CD8-positive, alpha-beta memory T cell (primary cell): ENCODE measurements around the gene DAGLA. TPM values are rescaled to one million over a fixed set of nuclear protein-coding genes. Genes with fewer than 3 reads are reported as not detected.
A peak's percentile ranks its signal among the peaks of the same experiment; 100 is the strongest.

ENCODE experiments used
- CTCF ChIA-PET: fragments of 350-600 bp; sonication (Branson Sonifier 250); formaldehyde crosslinking; loops from one replicate; lab custom pipeline; 2021; ENCODE audit warnings: antibody characterized with exemption; lab: Charles Lee
- POLR2A ChIA-PET: fragments of 350-600 bp; sonication (Branson Sonifier 250); formaldehyde crosslinking; loops from one replicate; lab custom pipeline; 2021; ENCODE audit warnings: antibody characterized with exemption; lab: Charles Lee
- DNase-seq, 5 donors: peaks; one replicate each; pipeline versions ENCODE4 v3.0.0 to v3.0.0-alpha.2; 2020 to 2022; ENCODE audit warnings: mixed read lengths in 1 of 5
- H3K27ac ChIP-seq: one replicate; pipeline ENCODE4 v1.7.0; 2013; ENCODE audit warnings: low read depth, mild to moderate bottlenecking, low read length, moderate library complexity
- H3K27me3 ChIP-seq: 2 replicates; pipeline ENCODE4 v1.7.0; 2013; ENCODE audit warnings: low read length, mild to moderate bottlenecking; ENCODE audit not compliant: insufficient read depth, poor library complexity, severe bottlenecking
- H3K36me3 ChIP-seq: 2 replicates; pipeline ENCODE4 v1.7.0; 2013; ENCODE audit warnings: mild to moderate bottlenecking, low read length, moderate library complexity; ENCODE audit not compliant: insufficient read depth
- H3K4me1 ChIP-seq: 2 replicates; pipeline ENCODE4 v1.7.0; 2013; ENCODE audit warnings: mild to moderate bottlenecking, low read length, moderate library complexity; ENCODE audit not compliant: insufficient read depth
- H3K4me3 ChIP-seq: 2 replicates; pipeline ENCODE4 v1.7.0; 2013; ENCODE audit warnings: mild to moderate bottlenecking, low read length
- H3K9me3 ChIP-seq: 2 replicates; pipeline ENCODE4 v1.7.0; 2013; ENCODE audit warnings: mild to moderate bottlenecking, low read length
- H3K27ac Mint-ChIP-seq, 8 donors: one replicate each; pipeline ENCODE4 v1.8.0; 2020 to 2021; ENCODE audit warnings: mixed read lengths in 8 of 8, mild to moderate bottlenecking in 6 of 8, inconsistent platforms in 3 of 8, moderate library complexity in 3 of 8
- H3K27me3 Mint-ChIP-seq, 2 donors: one replicate each; pipeline ENCODE4 v1.8.0; 2020 to 2021; ENCODE audit warnings: mixed read lengths in 2 of 2, mild to moderate bottlenecking in 1 of 2, moderate library complexity in 1 of 2
- H3K36me3 Mint-ChIP-seq, 3 donors: one replicate each; pipeline ENCODE4 v1.8.0; 2020 to 2021; ENCODE audit warnings: mixed read lengths in 3 of 3, inconsistent platforms in 1 of 3, mild to moderate bottlenecking in 1 of 3
- H3K4me1 Mint-ChIP-seq, 3 donors: one replicate each; pipeline ENCODE4 v1.8.0; 2020 to 2021; ENCODE audit warnings: mixed read lengths in 3 of 3, inconsistent platforms in 1 of 3, mild to moderate bottlenecking in 1 of 3
- H3K4me3 Mint-ChIP-seq, 7 donors: one replicate each; pipeline ENCODE4 v1.8.0; 2020 to 2021; ENCODE audit warnings: mixed read lengths in 7 of 7, mild to moderate bottlenecking in 6 of 7, moderate library complexity in 4 of 7, inconsistent platforms in 2 of 7
- H3K9me3 Mint-ChIP-seq, 5 donors: one replicate each; pipeline ENCODE4 v1.8.0; 2020 to 2022; ENCODE audit warnings: mixed read lengths in 5 of 5, mild to moderate bottlenecking in 3 of 5, moderate library complexity in 2 of 5, inconsistent platforms in 1 of 5
- polyA plus RNA-seq: library from polyadenylated mRNA; unstranded; fragments of 300-500 nt; fragmentation: Illumina TruSeq; gene quantifications from one replicate; pipeline ENCODE4 v1.2.3, GENCODE V29; 2021
- total RNA-seq, 2 experiments: library from RNA; stranded (reverse); gene quantifications; one replicate each; pipeline ENCODE4 v1.2.3, GENCODE V29; 2021

DAGLA gene
- total and polyA plus RNA-seq, 3 experiments from 2014 or later, result 0.11 to 0.20 TPM; not detected in 1

DNA sequence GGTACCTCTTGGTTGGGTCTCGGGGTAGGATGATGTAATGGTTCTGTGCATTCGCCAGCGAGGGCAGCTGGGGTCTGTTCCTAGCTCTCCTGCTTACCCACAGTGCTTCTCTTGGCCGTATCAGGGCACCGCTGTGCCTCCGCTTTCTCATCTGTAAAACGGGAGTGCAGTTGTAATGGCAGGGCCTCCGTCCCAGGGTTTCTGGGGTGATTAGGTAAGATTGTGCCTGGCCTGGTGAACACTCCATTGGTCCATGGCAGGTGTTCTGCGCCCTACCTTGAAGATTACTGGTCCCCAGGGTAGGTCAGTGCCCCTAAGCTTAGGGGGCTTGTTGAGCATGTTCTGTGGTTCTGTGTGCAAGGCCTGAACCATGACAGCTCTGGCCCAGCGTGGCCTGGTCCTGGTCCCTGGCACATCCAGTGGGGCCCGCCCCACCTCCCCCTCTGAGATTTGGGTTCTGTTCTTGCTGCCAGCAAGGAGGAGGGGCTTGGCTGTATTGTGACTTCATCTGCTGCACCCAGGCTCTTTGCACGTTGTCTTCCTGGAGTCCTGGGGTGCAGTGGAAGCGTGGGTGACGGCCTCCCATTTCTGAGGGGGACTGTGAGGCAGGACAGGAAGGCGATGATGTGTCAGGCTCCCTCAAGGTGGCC lies 77.1 kb downstream of the DAGLA start:
- Histone ChIP-seq H3K27ac (no peak overlapping the region), H3K4me1 (no peaks in the 10 kb centered on the region), H3K27me3 (no peaks in the 10 kb centered on the region), H3K9me3 (no peaks in the 10 kb centered on the region), H3K36me3 (no peaks in the 10 kb centered on the region), H3K4me3 (no peak overlapping the region)
- ChIA-PET POLR2A (no interaction called here), CTCF (interaction anchor here (1.2 kb wide), 1 partner anchor 351 kb away, joined by 3 read pairs; no protein-coding TSS in a partner anchor)
- no peak overlapping the region for H3K4me3 Mint-ChIP-seq
- H3K27ac Mint-ChIP-seq, result peak overlapping the region in 4 of 8 donors; percentile 11 to 51 (median 28)
- DNase-seq, result no peak
- H3K9me3 Mint-ChIP-seq, result no peaks in the 10 kb centered on the region
- H3K27me3 Mint-ChIP-seq, result peaks cover 8 to 18% of the 10 kb centered on the region in 2 donors
- H3K36me3 Mint-ChIP-seq, result no peaks in the 10 kb centered on the region
- H3K4me1 Mint-ChIP-seq, result peaks cover 13 to 22% (median 18%) of the 10 kb centered on the region in 3 donors

DNA sequence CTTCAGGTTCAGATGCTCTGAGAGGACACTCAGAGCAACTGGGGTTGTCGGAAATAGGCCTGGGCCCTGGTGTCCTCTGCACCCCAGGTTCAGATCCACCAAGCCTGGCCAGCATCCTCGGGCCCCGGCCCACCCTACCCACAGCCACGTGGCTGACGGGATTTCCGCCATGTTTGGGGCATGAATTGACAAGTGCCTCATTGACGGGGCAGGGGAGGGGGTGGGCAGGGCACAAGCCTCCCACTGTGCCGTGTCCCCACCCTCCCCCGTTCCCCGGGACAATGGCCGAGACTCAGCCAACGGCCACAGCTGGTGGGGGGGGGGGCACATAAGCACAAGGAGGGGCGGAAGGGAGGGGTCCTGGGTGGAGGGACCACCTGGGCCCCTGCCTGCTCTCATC lies 80.8 kb downstream of the DAGLA start:
- CTCF ChIA-PET, result no interaction called here

DNA sequence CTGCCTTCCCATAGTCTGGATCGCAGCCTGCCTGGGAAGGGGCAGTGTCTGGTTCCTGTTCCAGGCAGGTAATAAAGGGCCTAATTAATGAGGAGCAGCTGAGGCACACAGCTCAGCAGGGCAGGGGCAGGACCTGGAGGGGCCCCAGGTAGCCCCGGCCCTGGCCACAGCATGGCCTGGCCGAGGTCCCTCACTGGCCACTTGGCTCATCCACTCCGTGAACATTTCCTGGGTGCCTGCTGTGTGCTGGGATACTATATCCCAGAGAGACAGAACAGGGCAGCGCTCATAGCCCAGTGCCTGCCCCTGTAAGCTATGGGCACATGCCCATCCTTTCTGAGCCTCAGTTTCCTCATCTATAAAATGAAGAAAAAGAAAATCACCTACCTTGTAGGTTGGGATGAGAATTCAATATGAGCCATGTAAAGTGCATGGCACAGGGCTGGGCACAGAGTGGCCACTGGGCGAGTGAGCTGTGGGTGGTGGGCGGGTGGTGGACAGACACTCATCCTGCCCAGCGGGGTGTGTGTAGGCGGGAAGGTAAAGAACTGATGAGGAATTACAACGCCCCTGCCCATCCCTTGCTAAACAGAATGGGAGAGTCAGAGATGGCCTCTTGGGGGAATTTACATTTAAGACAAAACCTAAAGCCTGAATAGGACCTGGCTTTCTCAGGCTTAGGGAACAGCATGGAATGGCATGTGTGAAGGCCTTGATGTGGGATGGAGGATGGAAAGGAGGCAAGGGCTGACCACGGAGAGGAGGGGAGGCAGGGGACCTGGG lies 81.4 kb downstream of the DAGLA start:
- Histone ChIP-seq H3K9me3 (no peaks in the 10 kb centered on the region), H3K27ac (no peak overlapping the region), H3K36me3 (no peaks in the 10 kb centered on the region), H3K4me3 (no peak overlapping the region), H3K4me1 (no peaks in the 10 kb centered on the region), H3K27me3 (no peaks in the 10 kb centered on the region)
- H3K36me3 Mint-ChIP-seq, result no peaks in the 10 kb centered on the region
- DNase-seq, result no peak
- H3K27me3 Mint-ChIP-seq, result peaks cover 2 to 10% of the 10 kb centered on the region in 2 donors
- CTCF ChIA-PET, result no interaction called here
- H3K9me3 Mint-ChIP-seq, result no peaks in the 10 kb centered on the region
- H3K4me3 Mint-ChIP-seq, result no peak overlapping the region
- H3K27ac Mint-ChIP-seq, result no peak overlapping the region
- peaks cover under 1 to 2% (median under 1%) of the 10 kb centered on the region in 3 donors for H3K4me1 Mint-ChIP-seq
- POLR2A ChIA-PET, result no interaction called here

More for the DNA sequence above, 80.8 kb downstream of the DAGLA start:
- Histone ChIP-seq H3K4me1 (no peaks in the 10 kb centered on the region), H3K36me3 (no peaks in the 10 kb centered on the region), H3K27ac (no peak overlapping the region), H3K9me3 (no peaks in the 10 kb centered on the region), H3K4me3 (no peak overlapping the region), H3K27me3 (no peaks in the 10 kb centered on the region)
- no peak for DNase-seq
- no peak overlapping the region for H3K27ac Mint-ChIP-seq
- POLR2A ChIA-PET, result no interaction called here
- H3K9me3 Mint-ChIP-seq, result no peaks in the 10 kb centered on the region
- H3K36me3 Mint-ChIP-seq, result no peaks in the 10 kb centered on the region
- no peak overlapping the region for H3K4me3 Mint-ChIP-seq
- peaks cover 6 to 7% (median 7%) of the 10 kb centered on the region in 3 donors for H3K4me1 Mint-ChIP-seq
- H3K27me3 Mint-ChIP-seq, result peaks cover 2 to 10% of the 10 kb centered on the region in 2 donors

DNA sequence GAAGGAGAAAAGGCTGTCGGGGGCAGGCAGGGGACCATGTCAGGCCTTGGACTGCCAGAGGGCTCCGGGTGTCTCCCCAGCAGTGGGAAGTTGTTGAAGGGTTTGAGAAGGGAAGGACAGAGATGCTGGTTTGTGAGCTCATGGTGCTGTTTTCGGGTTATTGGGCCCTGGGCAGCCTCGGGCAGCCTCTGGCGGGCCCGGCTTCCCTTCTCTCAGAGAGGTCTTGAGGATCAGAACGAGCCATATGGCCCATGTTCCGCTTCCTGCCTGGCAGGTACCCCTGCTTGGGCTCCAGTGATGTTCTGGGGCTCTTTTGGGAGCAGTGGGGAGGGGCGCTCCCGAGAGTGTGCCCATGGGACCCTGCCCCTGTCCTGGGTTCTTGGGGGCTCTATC lies 82.0 kb downstream of the DAGLA start:
- Mint-ChIP-seq H3K27me3 (peaks cover 2 to 10% of the 10 kb centered on the region in 2 donors), H3K4me1 (no peaks in the 10 kb centered on the region), H3K36me3 (no peaks in the 10 kb centered on the region), H3K27ac (no peak overlapping the region), H3K9me3 (no peaks in the 10 kb centered on the region), H3K4me3 (no peak overlapping the region)
- ChIA-PET POLR2A (no interaction called here), CTCF (no interaction called here)
- Histone ChIP-seq H3K9me3 (no peaks in the 10 kb centered on the region), H3K4me3 (no peak overlapping the region), H3K27ac (no peak overlapping the region), H3K4me1 (no peaks in the 10 kb centered on the region), H3K27me3 (no peaks in the 10 kb centered on the region), H3K36me3 (no peaks in the 10 kb centered on the region)
- no peak for DNase-seq

DNA sequence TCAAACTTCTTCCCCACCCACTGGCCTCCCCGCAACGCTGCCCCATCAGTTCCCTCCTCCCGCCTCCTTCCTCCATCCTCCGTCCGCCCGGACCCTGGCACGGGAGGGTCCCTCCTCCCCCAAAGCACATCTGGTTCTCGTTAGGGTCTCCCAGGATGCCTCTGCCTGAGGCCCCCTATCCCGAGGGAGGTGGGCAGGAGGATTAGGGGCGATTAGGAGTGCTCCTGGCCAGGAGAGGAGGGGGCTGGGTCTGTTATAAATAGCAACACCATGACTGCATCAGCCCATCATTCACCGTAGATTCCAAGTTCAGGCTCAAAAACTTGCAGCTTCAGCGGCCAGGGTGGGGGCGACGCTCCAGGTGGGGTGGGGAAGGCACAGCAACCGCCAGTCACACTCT lies 82.6 kb downstream of the DAGLA start:
- H3K9me3 ChIP-seq, result no peaks in the 10 kb centered on the region
- no peak overlapping the region for H3K27ac Mint-ChIP-seq
- H3K4me1 Mint-ChIP-seq, result no peaks in the 10 kb centered on the region
- H3K27me3 Mint-ChIP-seq, result peaks cover 2 to 10% of the 10 kb centered on the region in 2 donors
- H3K4me3 ChIP-seq, result no peak overlapping the region
- no peaks in the 10 kb centered on the region for H3K9me3 Mint-ChIP-seq
- CTCF ChIA-PET, result no interaction called here
- H3K36me3 Mint-ChIP-seq, result no peaks in the 10 kb centered on the region
- H3K36me3 ChIP-seq, result no peaks in the 10 kb centered on the region
- H3K27me3 ChIP-seq, result no peaks in the 10 kb centered on the region
- DNase-seq, result no peak
- H3K4me3 Mint-ChIP-seq, result no peak overlapping the region
- H3K4me1 ChIP-seq, result no peaks in the 10 kb centered on the region
- H3K27ac ChIP-seq, result no peak overlapping the region
- POLR2A ChIA-PET, result no interaction called here

DNA sequence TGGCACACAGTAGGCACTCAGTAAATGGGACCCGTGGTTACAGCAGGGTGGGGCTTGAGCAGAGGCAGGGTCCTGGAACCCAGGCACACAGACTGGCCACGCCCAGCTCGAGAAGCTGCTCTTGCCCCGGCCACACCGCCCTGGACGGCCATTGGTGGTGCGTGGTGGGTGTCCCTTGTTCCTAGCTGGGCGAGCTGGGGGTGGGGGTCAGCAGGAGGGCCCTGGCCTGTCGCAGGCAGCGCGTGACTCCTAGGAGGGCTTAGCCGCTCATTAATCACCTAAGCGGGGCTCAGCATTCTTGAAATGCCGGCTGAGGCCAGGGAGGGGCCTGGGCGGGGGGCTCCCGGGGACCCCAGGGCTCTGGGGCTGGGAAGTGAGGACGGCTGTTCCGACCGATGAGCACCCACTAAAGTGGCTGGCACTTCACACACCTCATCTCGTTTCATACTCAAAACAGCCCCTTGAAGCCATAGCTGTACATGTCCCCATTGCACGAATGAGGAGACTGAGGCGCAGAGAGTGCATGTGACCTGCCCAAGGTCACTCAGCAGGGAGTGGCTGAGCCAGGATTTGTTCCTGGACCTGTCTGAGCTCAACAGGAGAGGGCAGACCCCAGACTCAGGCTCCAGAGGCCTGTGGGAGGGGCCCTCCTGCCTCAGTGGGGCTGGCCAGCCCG lies 83.9 kb downstream of the DAGLA start:
- H3K4me1 Mint-ChIP-seq, result no peaks in the 10 kb centered on the region
- H3K27me3 Mint-ChIP-seq, result peaks cover 2 to 10% of the 10 kb centered on the region in 2 donors
- no peak overlapping the region for H3K4me3 Mint-ChIP-seq
- Histone ChIP-seq H3K4me3 (no peak overlapping the region), H3K9me3 (no peaks in the 10 kb centered on the region), H3K36me3 (no peaks in the 10 kb centered on the region), H3K4me1 (no peaks in the 10 kb centered on the region), H3K27me3 (no peaks in the 10 kb centered on the region), H3K27ac (no peak overlapping the region)
- no peak overlapping the region for H3K27ac Mint-ChIP-seq
- POLR2A ChIA-PET, result interaction anchor here (0.7 kb wide), 1 partner anchor 8 kb away, joined by 5 read pairs; no protein-coding TSS in a partner anchor
- H3K36me3 Mint-ChIP-seq, result no peaks in the 10 kb centered on the region
- DNase-seq, result no peak
- no peaks in the 10 kb centered on the region for H3K9me3 Mint-ChIP-seq
- CTCF ChIA-PET, result no interaction called here

DNA sequence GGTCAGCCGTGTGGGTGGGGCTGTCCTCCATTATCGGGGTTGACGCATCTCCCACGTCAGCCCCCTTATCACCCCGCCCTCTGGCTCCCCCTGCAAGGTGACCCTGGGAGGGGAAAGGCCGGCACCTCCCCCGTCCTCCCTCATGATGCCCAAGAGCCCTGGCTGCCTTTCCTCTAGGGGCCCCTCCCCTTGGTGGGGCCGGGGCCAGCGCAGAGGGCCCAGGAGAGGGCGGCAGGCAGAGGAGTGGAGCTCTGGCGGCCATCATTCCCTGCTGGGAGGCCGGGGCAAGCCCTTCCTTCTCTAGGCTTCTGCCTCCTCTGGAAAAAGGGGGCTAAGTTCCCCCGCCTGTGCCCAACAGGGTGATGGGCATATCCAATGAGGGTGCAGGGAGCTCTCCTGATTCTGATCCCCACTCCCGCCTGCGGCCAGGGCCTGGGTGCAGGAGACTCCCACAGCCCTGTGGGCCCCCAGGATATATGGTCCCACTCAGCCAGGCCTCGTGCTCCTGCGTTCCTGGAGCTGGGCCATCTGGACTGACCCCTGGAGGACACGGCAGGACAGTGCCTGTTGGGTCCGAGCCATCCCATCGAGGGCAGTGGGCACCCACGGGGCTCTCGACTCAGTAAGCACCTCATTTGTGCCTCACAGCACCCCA lies 84.5 kb downstream of the DAGLA start:
- Mint-ChIP-seq H3K9me3 (no peaks in the 10 kb centered on the region), H3K27me3 (peaks cover 2 to 10% of the 10 kb centered on the region in 2 donors), H3K4me1 (no peaks in the 10 kb centered on the region), H3K27ac (no peak overlapping the region), H3K36me3 (no peaks in the 10 kb centered on the region), H3K4me3 (no peak overlapping the region)
- no peak for DNase-seq
- Histone ChIP-seq H3K9me3 (no peaks in the 10 kb centered on the region), H3K36me3 (no peaks in the 10 kb centered on the region), H3K4me3 (no peak overlapping the region), H3K4me1 (no peaks in the 10 kb centered on the region), H3K27ac (no peak overlapping the region), H3K27me3 (no peaks in the 10 kb centered on the region)
- ChIA-PET CTCF (no interaction called here), POLR2A (no interaction called here)
